ENCODE measurements around the gene PCNX4. TPM values are rescaled to one million over a fixed set of nuclear protein-coding genes. Genes with fewer than 3 reads are reported as not detected.

PCNX4 gene
- total RNA-seq, 1 experiment from 2014 or later, result 48.4 TPM

- ChIA-PET CTCF (no interaction called here), RAD21 (ENCODE audit: low non-redundant PET in 1 of 2, low total read pairs in 2 of 2, uncharacterized antibody in 2 of 2, unreplicated experiment in 2 of 2) (no interaction called here), POLR2A (no interaction called here)
- no peak overlapping the region for H3K4me2 ChIP-seq (ENCODE audit: low read length)
- no TSS peak for BruUV-seq (replicated peaks)
- no peak overlapping the region for H3K4me3 ChIP-seq (replicated peaks in 1 of 2; ENCODE audit: low read depth in 1 of 2, low read length in 2 of 2)
- intact Hi-C loops (cut with micrococcal nuclease), result no loop called here
- H3K4me1 ChIP-seq (ENCODE audit: control insufficient read depth in 1 of 2, insufficient read depth in 2 of 2, low read length in 2 of 2), result no peaks in the 10 kb centered on the region
- H3K36me3 ChIP-seq (ENCODE audit: control insufficient read depth in 1 of 2, insufficient read depth in 2 of 2, low read length in 2 of 2), result peaks cover 0 to 11% of the 10 kb centered on the region in 2 experiments; a peak in 2 of 4 replicates
- DNase-seq (ENCODE audit: low read depth, low spot score), result no peak
- H4K20me1 ChIP-seq (ENCODE audit: insufficient read depth), result no peaks in the 10 kb centered on the region
- H3K27ac ChIP-seq (ENCODE audit: low read depth, low read length), result no peak overlapping the region
- H3K9me3 ChIP-seq (ENCODE audit: control insufficient read depth in 1 of 2, insufficient read depth in 1 of 2, low read depth in 1 of 2, low read length in 2 of 2), result no peaks in the 10 kb centered on the region
- H2AFZ ChIP-seq (ENCODE audit: low read depth, low read length, poor library complexity, severe bottlenecking), result no peak overlapping the region
- no peaks in the 10 kb centered on the region for H3K27me3 ChIP-seq (ENCODE audit: insufficient read depth, low read length)
- H3K9ac ChIP-seq (ENCODE audit: low read length), result no peak overlapping the region
- H3K9me2 ChIP-seq (ENCODE audit: insufficient read depth), result no peaks in the 10 kb centered on the region
- TF ChIP-seq SRF (IDR thresholded peaks at IDR 0.05; ENCODE audit: low read depth) (no peak), REST (IDR thresholded peaks at IDR 0.05; ENCODE audit: low read depth) (no peak), FOSL1 (IDR thresholded peaks at IDR 0.05; ENCODE audit: low read depth) (no peak), CBX3 (IDR thresholded peaks at IDR 0.05; ENCODE audit: low read depth) (no peak), TCF7L2 (IDR thresholded peaks at IDR 0.05; ENCODE audit: borderline replicate concordance, extremely low read depth, insufficient read depth, insufficient read length) (no peak), YY1 (IDR thresholded peaks at IDR 0.05; ENCODE audit: extremely low read depth, insufficient replicate concordance, low read depth, low read length) (no peak), JUND (IDR thresholded peaks at IDR 0.05) (no peak), ZNF274 (IDR thresholded peaks at IDR 0.05; ENCODE audit: low read depth, low read length) (no peak), EZH2 (IDR thresholded peaks at IDR 0.05) (no peak), EGR1 (IDR thresholded peaks at IDR 0.05; ENCODE audit: low read depth) (no peak), POLR2AphosphoS5 (IDR thresholded peaks at IDR 0.05; ENCODE audit: low read depth, low read length) (no peak), EZH2phosphoT487 (IDR thresholded peaks at IDR 0.05; ENCODE audit: borderline replicate concordance) (no peak)
- TF ChIP-seq, protein P1, sequence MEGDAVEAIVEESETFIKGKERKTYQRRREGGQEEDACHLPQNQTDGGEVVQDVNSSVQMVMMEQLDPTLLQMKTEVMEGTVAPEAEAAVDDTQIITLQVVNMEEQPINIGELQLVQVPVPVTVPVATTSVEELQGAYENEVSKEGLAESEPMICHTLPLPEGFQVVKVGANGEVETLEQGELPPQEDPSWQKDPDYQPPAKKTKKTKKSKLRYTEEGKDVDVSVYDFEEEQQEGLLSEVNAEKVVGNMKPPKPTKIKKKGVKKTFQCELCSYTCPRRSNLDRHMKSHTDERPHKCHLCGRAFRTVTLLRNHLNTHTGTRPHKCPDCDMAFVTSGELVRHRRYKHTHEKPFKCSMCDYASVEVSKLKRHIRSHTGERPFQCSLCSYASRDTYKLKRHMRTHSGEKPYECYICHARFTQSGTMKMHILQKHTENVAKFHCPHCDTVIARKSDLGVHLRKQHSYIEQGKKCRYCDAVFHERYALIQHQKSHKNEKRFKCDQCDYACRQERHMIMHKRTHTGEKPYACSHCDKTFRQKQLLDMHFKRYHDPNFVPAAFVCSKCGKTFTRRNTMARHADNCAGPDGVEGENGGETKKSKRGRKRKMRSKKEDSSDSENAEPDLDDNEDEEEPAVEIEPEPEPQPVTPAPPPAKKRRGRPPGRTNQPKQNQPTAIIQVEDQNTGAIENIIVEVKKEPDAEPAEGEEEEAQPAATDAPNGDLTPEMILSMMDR (IDR thresholded peaks at IDR 0.05 in 2 of 3, conservative IDR thresholded peaks at IDR 0.05 in 1 of 3; ENCODE audit: borderline replicate concordance in 1 of 3, insufficient read depth in 1 of 3, low read depth in 2 of 3, low read length in 2 of 3), result no peak
- H3K79me2 ChIP-seq (ENCODE audit: insufficient read depth, low read length), result peaks cover 96% of the 10 kb centered on the region
- no peak for ATAC-seq
Measured at GRCh38 chr14:60101786-60102185, 10.1 kb downstream of the PCNX4 start.

All from HCT116 (cell line).